ENCODE results near the gene MCF2L2. TPM values are rescaled to one million over a fixed set of nuclear protein-coding genes. Genes with fewer than 3 reads are reported as not detected.

Gene MCF2L2
- total RNA-seq, 4 donors from 2014 or later = 0.59 to 4.1 (median 1.7) TPM

DNA sequence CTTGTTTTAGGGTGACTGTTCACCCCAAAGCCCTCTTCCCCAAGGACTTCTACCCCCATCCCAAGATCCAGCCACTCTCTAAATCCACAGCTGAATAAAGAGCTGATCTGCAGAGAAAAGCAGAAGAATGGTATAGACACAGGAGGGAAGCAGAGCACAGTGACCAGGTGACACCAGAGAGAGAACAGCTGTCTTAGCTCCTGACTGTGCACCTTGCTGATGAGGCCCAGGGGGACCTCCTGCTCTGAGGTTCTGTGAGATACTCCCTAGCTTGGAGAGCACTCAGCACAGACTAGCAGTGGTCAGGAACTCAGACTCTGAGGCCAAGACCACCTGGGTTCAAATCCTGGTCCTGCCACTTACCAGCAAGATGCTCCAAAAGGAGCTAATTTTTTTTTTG, 17.7 kb downstream of the MCF2L2 start:
- Histone ChIP-seq H3K36me3 (no peaks in the 10 kb centered on the region), H3K4me3 (no peak overlapping the region), H3K27ac (no peak overlapping the region), H3K9me3 (no peaks in the 10 kb centered on the region), H3K27me3 (no peaks in the 10 kb centered on the region), H3K4me1 (no peaks in the 10 kb centered on the region)
- intact Hi-C loops (cut with DNase I; ENCODE audit: low total_unique reads) = no loop called here
- no peak for DNase-seq
- no peak for TF ChIP-seq POLR2A (IDR thresholded peaks at IDR 0.05)
- TF ChIP-seq, protein P1, sequence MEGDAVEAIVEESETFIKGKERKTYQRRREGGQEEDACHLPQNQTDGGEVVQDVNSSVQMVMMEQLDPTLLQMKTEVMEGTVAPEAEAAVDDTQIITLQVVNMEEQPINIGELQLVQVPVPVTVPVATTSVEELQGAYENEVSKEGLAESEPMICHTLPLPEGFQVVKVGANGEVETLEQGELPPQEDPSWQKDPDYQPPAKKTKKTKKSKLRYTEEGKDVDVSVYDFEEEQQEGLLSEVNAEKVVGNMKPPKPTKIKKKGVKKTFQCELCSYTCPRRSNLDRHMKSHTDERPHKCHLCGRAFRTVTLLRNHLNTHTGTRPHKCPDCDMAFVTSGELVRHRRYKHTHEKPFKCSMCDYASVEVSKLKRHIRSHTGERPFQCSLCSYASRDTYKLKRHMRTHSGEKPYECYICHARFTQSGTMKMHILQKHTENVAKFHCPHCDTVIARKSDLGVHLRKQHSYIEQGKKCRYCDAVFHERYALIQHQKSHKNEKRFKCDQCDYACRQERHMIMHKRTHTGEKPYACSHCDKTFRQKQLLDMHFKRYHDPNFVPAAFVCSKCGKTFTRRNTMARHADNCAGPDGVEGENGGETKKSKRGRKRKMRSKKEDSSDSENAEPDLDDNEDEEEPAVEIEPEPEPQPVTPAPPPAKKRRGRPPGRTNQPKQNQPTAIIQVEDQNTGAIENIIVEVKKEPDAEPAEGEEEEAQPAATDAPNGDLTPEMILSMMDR (IDR thresholded peaks at IDR 0.05) = no peak

DNA sequence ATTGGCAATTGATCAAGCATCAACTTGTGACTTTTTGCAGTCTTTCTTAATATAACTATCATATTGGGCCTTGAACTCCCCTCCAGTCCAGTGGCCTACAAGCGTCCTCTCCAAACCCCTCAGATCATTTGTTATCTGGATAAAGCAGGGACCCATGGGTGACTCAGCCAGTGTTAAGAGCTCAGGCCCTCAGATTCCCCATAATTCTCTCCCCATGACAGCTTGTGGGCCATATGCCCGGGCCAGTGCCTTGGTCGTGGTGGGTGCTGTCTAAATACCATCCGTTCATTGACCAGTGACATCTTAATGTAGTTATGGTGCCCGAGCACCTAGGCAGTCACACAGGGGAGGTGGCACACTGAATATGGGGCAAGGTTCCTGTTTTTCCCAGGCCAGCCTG, 18.1 kb downstream of the MCF2L2 start:
- no peaks in the 10 kb centered on the region for H3K4me1 ChIP-seq
- H3K36me3 ChIP-seq = no peaks in the 10 kb centered on the region
- intact Hi-C loops (cut with DNase I; ENCODE audit: low total_unique reads) = no loop called here
- no peaks in the 10 kb centered on the region for H3K27me3 ChIP-seq
- TF ChIP-seq POLR2A (IDR thresholded peaks at IDR 0.05) = no peak
- TF ChIP-seq, protein P1 (IDR thresholded peaks at IDR 0.05) = no peak
- no peak for DNase-seq
- no peak overlapping the region for H3K4me3 ChIP-seq
- no peaks in the 10 kb centered on the region for H3K9me3 ChIP-seq
- no peak overlapping the region for H3K27ac ChIP-seq

DNA sequence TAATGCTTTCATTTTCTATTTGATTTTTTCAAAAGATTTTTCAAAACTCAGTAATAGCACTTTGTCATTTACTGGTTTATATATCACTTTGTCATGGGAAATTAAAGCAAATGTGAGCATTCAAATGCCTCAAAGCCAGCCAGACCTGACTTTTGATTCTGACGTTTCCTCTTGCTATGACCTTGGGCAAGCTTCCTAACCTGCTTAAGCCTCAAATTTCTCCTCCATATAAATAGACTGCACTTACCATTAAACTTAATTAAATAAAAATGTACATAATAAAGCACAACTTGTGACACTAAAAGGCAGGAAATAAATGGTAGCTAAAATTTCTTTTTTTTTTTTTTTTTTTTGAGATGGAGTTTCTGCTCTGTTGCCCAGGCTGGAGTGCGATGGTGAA, 19.2 kb downstream of the MCF2L2 start:
- intact Hi-C loops (cut with DNase I; ENCODE audit: low total_unique reads) = no loop called here
- no peaks in the 10 kb centered on the region for H3K27me3 ChIP-seq
- H3K9me3 ChIP-seq = no peaks in the 10 kb centered on the region
- no peak overlapping the region for H3K27ac ChIP-seq
- no peak for DNase-seq
- no peak overlapping the region for H3K4me3 ChIP-seq
- H3K4me1 ChIP-seq = no peaks in the 10 kb centered on the region
- TF ChIP-seq, protein P1 (IDR thresholded peaks at IDR 0.05) = no peak
- no peak for TF ChIP-seq POLR2A (IDR thresholded peaks at IDR 0.05)
- H3K36me3 ChIP-seq = no peaks in the 10 kb centered on the region

DNA sequence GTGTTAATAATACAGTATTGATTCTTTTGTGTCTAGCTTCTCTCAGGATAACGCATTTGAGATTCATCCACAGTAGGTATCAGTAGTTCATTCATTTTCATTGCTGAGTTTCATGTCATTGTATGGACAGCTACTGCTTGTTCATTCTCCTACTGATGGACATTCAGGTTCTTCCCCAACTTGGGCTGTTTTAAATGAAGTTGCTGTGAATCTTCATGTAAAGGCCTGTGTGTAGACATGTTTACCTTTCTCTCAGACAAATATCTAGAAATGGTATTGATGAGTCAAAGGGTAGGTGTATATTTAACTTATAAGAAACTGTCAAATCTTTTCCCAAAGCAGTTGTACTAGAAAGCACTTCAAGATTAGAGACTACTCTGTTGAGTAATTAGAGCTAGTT, 26.7 kb downstream of the MCF2L2 start:
- Histone ChIP-seq H3K9me3 (no peaks in the 10 kb centered on the region), H3K4me1 (no peaks in the 10 kb centered on the region), H3K36me3 (no peaks in the 10 kb centered on the region), H3K27ac (no peak overlapping the region), H3K27me3 (no peaks in the 10 kb centered on the region), H3K4me3 (no peak overlapping the region)
- no peak for DNase-seq
- intact Hi-C loops (cut with DNase I; ENCODE audit: low total_unique reads) = no loop called here
- TF ChIP-seq POLR2A (IDR thresholded peaks at IDR 0.05) = no peak
- TF ChIP-seq, protein P1 (IDR thresholded peaks at IDR 0.05) = no peak

DNA sequence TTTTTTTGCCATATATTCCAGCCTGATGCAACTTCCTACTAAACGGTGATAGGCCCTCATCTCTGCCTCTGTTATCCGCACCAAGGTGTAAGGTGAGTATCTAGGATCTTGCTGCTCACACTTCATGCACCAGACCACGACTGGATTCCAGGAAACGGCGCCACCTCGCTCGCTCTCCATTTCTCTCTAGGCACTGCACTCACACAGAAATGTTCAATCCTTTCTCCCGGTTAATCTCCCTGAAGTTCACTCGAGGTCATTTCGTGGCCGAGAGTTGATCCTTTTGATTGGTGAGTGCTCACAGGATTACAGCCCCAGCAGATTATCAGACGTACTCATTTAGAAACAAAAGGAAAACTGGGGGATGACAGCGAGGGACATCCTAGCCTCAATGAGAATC, 28.1 kb downstream of the MCF2L2 start:
- Histone ChIP-seq H3K9me3 (no peaks in the 10 kb centered on the region), H3K27me3 (no peaks in the 10 kb centered on the region), H3K4me3 (no peak overlapping the region), H3K27ac (no peak overlapping the region), H3K4me1 (no peaks in the 10 kb centered on the region), H3K36me3 (no peaks in the 10 kb centered on the region)
- TF ChIP-seq, protein P1 (IDR thresholded peaks at IDR 0.05) = no peak
- TF ChIP-seq POLR2A (IDR thresholded peaks at IDR 0.05) = no peak
- intact Hi-C loops (cut with DNase I; ENCODE audit: low total_unique reads) = no loop called here
- no peak for DNase-seq

Measured in uterus (tissue), 4 donors.